ENCODE data around the gene MAST4.

MAST4 gene

GRCh38 chr5:67094476-67095300 is 498.5 kb downstream of the MAST4 start (continued):
- TF ChIP-seq ZBTB44 (tag by site-specific recombination; IDR thresholded peaks at IDR 0.05) (no peak), ZNF677 (tag by site-specific recombination; IDR thresholded peaks at IDR 0.05) (no peak), ZNF398 (tag by site-specific recombination; IDR thresholded peaks at IDR 0.05) (no peak), HOXD13 (CRISPR knock-in tag; IDR thresholded peaks at IDR 0.05; ENCODE audit: borderline replicate concordance) (no peak), KLF10 (tag by site-specific recombination; IDR thresholded peaks at IDR 0.05) (no peak), ZSCAN4 (tag by site-specific recombination; IDR thresholded peaks at IDR 0.05) (no peak), ZNF324 (tag by site-specific recombination; IDR thresholded peaks at IDR 0.05) (no peak), ZNF155 (tag by site-specific recombination; IDR thresholded peaks at IDR 0.05) (no peak), ZBTB48 (tag by site-specific recombination; IDR thresholded peaks at IDR 0.05) (no peak), PRDM1 (tag by site-specific recombination; IDR thresholded peaks at IDR 0.05) (no peak), ZIC2 (tag by site-specific recombination; IDR thresholded peaks at IDR 0.05) (peak; percentile 34)

- CTCF ChIA-PET: interaction anchor here (0.6 to 1.0 kb wide), 4 partner anchors 55 to 1646 kb away, joined by 3 read pairs; no protein-coding TSS in a partner anchor
- Histone ChIP-seq H3K4me3 (ENCODE audit: low read depth, low read length) (no peak overlapping the region), H3K27ac (ENCODE audit: extremely low read depth, low read depth, low read length) (peak overlapping the region; percentile 51)
These were observed 499.4 kb downstream of the MAST4 start for GRCh38 chr5:67095346-67096171.

More at GRCh38 chr5:67095346-67096171, 499.4 kb downstream of the MAST4 start:
- H3K9me3 ChIP-seq (ENCODE audit: control insufficient read depth, insufficient read depth, low read depth, low read length): no peaks in the 10 kb centered on the region
- POLR2A ChIA-PET: no interaction called here
- TF ChIP-seq OSR2 (tag by site-specific recombination; IDR thresholded peaks at IDR 0.05): no peak
- peak; percentile 58; the same call in 1 of the 2 replicates for TF ChIP-seq ZNF362 (tag by site-specific recombination; IDR thresholded peaks at IDR 0.05)
- peak; percentile 11; the same call in 1 of the 2 replicates for TF ChIP-seq ZBTB17 (tag by site-specific recombination; IDR thresholded peaks at IDR 0.05)
- TF ChIP-seq ZNF18 (tag by site-specific recombination; IDR thresholded peaks at IDR 0.05): no peak
- TF ChIP-seq FEZF1 (tag by site-specific recombination; IDR thresholded peaks at IDR 0.05): 0 out of 2 replicates have a peak, but pooled peaks have one; percentile 43
- TF ChIP-seq ZNF335 (tag by site-specific recombination; conservative IDR thresholded peaks at IDR 0.05): peak; percentile 58
- peak; percentile 46 for TF ChIP-seq BCL6B (tag by site-specific recombination; IDR thresholded peaks at IDR 0.05)
- TF ChIP-seq PRDM6 (tag by site-specific recombination; IDR thresholded peaks at IDR 0.05): peak; percentile 73
- no peak for TF ChIP-seq OVOL3 (tag by site-specific recombination; IDR thresholded peaks at IDR 0.05)
- TF ChIP-seq ZBTB44 (tag by site-specific recombination; IDR thresholded peaks at IDR 0.05): peak; percentile 19; the same call in 1 of the 2 replicates
- H3K4me1 ChIP-seq (ENCODE audit: control insufficient read depth, insufficient read depth, low read length): peaks cover 10% of the 10 kb centered on the region
- no peaks in the 10 kb centered on the region for H3K36me3 ChIP-seq (ENCODE audit: control insufficient read depth in 2 of 2, insufficient read depth in 1 of 2, low read length in 2 of 2)
